DND-41 (cell line): Measurements from ENCODE around the gene ZBTB48.

Experiments
- CTCF ChIP-seq: IDR thresholded peaks from 2 replicates; pipeline ENCODE4 v1.5.1; 2012; ENCODE audit warnings: borderline replicate concordance, low read length, moderate library complexity, mild to moderate bottlenecking; ENCODE audit not compliant: poor library complexity, severe bottlenecking; ENCODE audit errors: extremely low read depth
- EZH2 ChIP-seq: IDR thresholded peaks from 3 replicates; pipeline ENCODE4 v1.6.1; 2012; ENCODE audit warnings: borderline replicate concordance, low read depth, mild to moderate bottlenecking, moderate library complexity, low read length, inconsistent platforms; ENCODE audit not compliant: severe bottlenecking

- TF ChIP-seq CTCF (no peak), EZH2 (no peak)
These were observed 33.7 kb downstream of the ZBTB48 start, which contains the start of gene PHF13 for GRCh38 chr1:6613361-6614018.
